AG04450 (cell line): ENCODE measurements around the gene HSD3B7. TPM values are rescaled to one million over a fixed set of nuclear protein-coding genes. Genes with fewer than 3 reads are reported as not detected.

Experiments
- CTCF ChIA-PET: fragments of 300-600, 350-600 bp; formaldehyde crosslinking; extraction: SDS; loops from one replicate; lab custom pipeline; 2022; ENCODE audit warnings: antibody characterized with exemption, inconsistent platforms; lab: Charles Lee
- POLR2A ChIA-PET: fragments of 350-600 bp; formaldehyde crosslinking; extraction: SDS; loops from one replicate; lab custom pipeline; 2021; ENCODE audit warnings: antibody characterized with exemption, inconsistent platforms; lab: Yijun Ruan, JAX
- DNase-seq: peaks from one replicate; pipeline ENCODE4 v3.0.0-alpha.2; 2011; ENCODE audit warnings: low read depth, low spot score
- H3K27ac ChIP-seq: one replicate; pipeline ENCODE4 v1.5.1; 2012; ENCODE audit warnings: low read depth, low read length, control low read depth
- H3K27me3 ChIP-seq: one replicate; pipeline ENCODE4 v1.6.0; 2012; ENCODE audit warnings: low read length; ENCODE audit not compliant: control insufficient read depth, insufficient read depth
- H3K4me3 ChIP-seq: 2 replicates; pipeline ENCODE4 v1.5.1; 2011; ENCODE audit warnings: mild to moderate bottlenecking, low read depth, low read length, control low read depth
- H3K9me3 ChIP-seq: 2 replicates; pipeline ENCODE4 v1.5.1; 2012; ENCODE audit warnings: low read length; ENCODE audit not compliant: control insufficient read depth, insufficient read depth
- polyA plus RNA-seq: library from polyadenylated mRNA; depleted of rRNA; stranded (reverse); fragments of >200 nt; gene quantifications from 2 replicates; pipeline ENCODE4 v1.2.3, GENCODE V29; 2011
- TF ChIP-seq, protein P1 (sequence below): IDR thresholded peaks from 2 replicates; pipeline ENCODE4 v1.5.1; 2011; ENCODE audit warnings: low read depth, low read length, control low read depth, inconsistent platforms

The HSD3B7 gene
- polyA plus RNA-seq, 1 experiment: 6.1 TPM

- H3K4me3 ChIP-seq: no peak overlapping the region
- H3K9me3 ChIP-seq: no peaks in the 10 kb centered on the region; the same call in 1 of the 2 replicates
- DNase-seq: no peak
- no peak overlapping the region for H3K27ac ChIP-seq
- ChIA-PET CTCF (interaction anchor here (0.5 to 1.5 kb wide), 3 partner anchors 17 to 209 kb away, joined by 3 to 4 read pairs (median 3); no protein-coding TSS in a partner anchor), POLR2A (interaction anchor here (0.6 kb wide), 1 partner anchor 205 kb away, joined by 3 read pairs; no protein-coding TSS in a partner anchor)
- TF ChIP-seq, protein P1, sequence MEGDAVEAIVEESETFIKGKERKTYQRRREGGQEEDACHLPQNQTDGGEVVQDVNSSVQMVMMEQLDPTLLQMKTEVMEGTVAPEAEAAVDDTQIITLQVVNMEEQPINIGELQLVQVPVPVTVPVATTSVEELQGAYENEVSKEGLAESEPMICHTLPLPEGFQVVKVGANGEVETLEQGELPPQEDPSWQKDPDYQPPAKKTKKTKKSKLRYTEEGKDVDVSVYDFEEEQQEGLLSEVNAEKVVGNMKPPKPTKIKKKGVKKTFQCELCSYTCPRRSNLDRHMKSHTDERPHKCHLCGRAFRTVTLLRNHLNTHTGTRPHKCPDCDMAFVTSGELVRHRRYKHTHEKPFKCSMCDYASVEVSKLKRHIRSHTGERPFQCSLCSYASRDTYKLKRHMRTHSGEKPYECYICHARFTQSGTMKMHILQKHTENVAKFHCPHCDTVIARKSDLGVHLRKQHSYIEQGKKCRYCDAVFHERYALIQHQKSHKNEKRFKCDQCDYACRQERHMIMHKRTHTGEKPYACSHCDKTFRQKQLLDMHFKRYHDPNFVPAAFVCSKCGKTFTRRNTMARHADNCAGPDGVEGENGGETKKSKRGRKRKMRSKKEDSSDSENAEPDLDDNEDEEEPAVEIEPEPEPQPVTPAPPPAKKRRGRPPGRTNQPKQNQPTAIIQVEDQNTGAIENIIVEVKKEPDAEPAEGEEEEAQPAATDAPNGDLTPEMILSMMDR: no peak
- H3K27me3 ChIP-seq: no peaks in the 10 kb centered on the region
Observed at GRCh38 chr16:30951750-30952149, 33.3 kb upstream of the HSD3B7 start.

- Histone ChIP-seq H3K4me3 (no peak overlapping the region), H3K27me3 (no peaks in the 10 kb centered on the region), H3K27ac (no peak overlapping the region), H3K9me3 (no peaks in the 10 kb centered on the region; the same call in 1 of the 2 replicates)
- TF ChIP-seq, protein P1: no peak
- POLR2A ChIA-PET: interaction anchor here (0.6 kb wide), 1 partner anchor 17 kb away, joined by 7 read pairs; no protein-coding TSS in a partner anchor
- CTCF ChIA-PET: interaction anchor here (0.6 to 1.9 kb wide), 15 partner anchors 11 to 915 kb away, joined by 3 to 10 read pairs (median 5); partner anchors contain the start of genes KAT8, ZNF646 and ZNF668
- no peak for DNase-seq
Observed at GRCh38 chr16:30953111-30953510, 31.9 kb upstream of the HSD3B7 start.

GRCh38 chr16:30953511-30954124, 31.4 kb upstream of the HSD3B7 start:
- no peak overlapping the region for H3K27ac ChIP-seq

DNA sequence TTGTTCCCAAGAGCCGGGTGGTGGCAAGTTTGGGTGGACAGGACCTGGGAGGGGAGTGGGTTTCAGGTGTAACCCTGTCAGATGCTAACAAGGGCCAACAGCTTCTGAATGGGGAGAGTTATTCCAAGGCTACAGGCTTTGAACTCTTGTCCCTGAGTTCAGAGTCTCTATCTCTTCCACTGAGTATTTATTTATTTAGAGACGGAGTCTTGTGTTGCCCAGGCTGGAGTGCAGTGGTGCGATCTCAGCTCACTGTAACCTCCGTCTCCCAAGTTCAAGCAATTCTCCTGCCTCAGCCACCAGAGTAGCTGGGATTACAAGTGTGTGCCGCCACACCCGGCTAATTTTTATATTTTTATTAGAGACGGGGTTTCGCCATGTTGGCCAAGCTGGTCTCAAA, 30.0 kb upstream of the HSD3B7 start:
- DNase-seq: no peak
- no peaks in the 10 kb centered on the region for H3K27me3 ChIP-seq
- CTCF ChIA-PET: interaction anchor here (0.5 to 1.6 kb wide), 4 partner anchors 13 to 914 kb away, joined by 3 to 5 read pairs (median 4); no protein-coding TSS in a partner anchor
- POLR2A ChIA-PET: no interaction called here
- H3K27ac ChIP-seq: no peak overlapping the region
- TF ChIP-seq, protein P1: no peak
- H3K9me3 ChIP-seq: no peaks in the 10 kb centered on the region; the same call in 1 of the 2 replicates
- H3K4me3 ChIP-seq: no peak overlapping the region

More at GRCh38 chr16:30953511-30954124, 31.4 kb upstream of the HSD3B7 start:
- Histone ChIP-seq H3K4me3 (no peak overlapping the region), H3K27me3 (no peaks in the 10 kb centered on the region), H3K9me3 (no peaks in the 10 kb centered on the region; the same call in 1 of the 2 replicates)
- ChIA-PET POLR2A (interaction anchor here (0.6 to 1.1 kb wide), 4 partner anchors 17 to 489 kb away, joined by 3 to 7 read pairs (median 4); partner anchors contain the start of genes FUS and ZNF843), CTCF (interaction anchor here (0.6 to 1.9 kb wide), 24 partner anchors 9 to 920 kb away, joined by 3 to 10 read pairs (median 4); partner anchors contain the start of genes KAT8, ZNF267, ZNF646 and ZNF668)
- DNase-seq: no peak
- TF ChIP-seq, protein P1: peak; percentile 81
